GM12865 (cell line): ENCODE data around the gene SEC31B.

Experiments used
- DNase-seq: peaks from one replicate; pipeline ENCODE4 v3.0.0; 2010; ENCODE audit warnings: low read depth
- H3K4me3 ChIP-seq: 2 replicates; pipeline ENCODE4 v1.5.1; 2011; ENCODE audit warnings: mild to moderate bottlenecking, low read depth, low read length, control low read depth
- TF ChIP-seq, protein P1 (sequence below): IDR thresholded peaks from 2 replicates; pipeline ENCODE4 v1.5.1; 2011; ENCODE audit warnings: low read length, control low read depth, low read depth, inconsistent platforms; ENCODE audit not compliant: insufficient read depth; ENCODE audit errors: missing control alignments

Gene SEC31B

DNA sequence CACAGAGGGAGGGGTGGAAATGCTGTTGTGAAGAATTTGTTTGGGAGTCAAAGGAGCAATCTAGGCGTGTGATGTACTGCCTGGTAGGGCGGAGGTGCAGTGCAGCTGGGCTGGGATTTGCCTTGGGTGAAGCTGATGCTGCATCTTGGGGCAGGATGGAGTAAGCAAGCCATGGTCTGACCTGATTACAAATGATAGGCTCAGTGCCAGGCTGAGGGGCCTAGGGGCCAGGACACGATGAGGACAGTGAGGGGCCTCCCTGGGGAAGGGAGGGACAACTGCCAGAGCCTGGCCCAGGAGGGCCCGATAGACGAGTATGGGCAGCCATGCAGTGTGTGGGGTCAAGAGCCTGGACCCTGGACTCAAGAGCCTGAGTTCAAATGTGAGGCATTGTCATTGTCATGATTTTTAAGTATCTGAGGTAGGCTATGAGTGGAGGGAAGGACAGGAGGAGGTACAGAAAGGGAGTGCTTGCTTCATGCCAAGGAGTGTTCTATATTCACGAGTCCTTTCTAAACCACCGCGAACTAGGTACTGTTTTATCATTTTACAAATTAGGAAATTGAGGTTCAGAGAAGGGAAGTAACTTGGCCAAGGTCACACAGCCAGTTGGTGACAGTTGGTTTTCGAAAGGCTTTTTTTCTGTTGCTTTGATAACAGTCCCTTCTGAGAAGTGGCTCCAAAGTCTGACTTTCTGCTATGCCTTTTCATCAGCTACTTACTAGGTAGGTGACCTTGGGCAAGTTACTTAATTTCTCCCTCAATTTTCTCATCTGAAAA is 45.7 kb upstream of the SEC31B start:
- H3K4me3 ChIP-seq: no peak overlapping the region
- DNase-seq: no peak
- TF ChIP-seq, protein P1, sequence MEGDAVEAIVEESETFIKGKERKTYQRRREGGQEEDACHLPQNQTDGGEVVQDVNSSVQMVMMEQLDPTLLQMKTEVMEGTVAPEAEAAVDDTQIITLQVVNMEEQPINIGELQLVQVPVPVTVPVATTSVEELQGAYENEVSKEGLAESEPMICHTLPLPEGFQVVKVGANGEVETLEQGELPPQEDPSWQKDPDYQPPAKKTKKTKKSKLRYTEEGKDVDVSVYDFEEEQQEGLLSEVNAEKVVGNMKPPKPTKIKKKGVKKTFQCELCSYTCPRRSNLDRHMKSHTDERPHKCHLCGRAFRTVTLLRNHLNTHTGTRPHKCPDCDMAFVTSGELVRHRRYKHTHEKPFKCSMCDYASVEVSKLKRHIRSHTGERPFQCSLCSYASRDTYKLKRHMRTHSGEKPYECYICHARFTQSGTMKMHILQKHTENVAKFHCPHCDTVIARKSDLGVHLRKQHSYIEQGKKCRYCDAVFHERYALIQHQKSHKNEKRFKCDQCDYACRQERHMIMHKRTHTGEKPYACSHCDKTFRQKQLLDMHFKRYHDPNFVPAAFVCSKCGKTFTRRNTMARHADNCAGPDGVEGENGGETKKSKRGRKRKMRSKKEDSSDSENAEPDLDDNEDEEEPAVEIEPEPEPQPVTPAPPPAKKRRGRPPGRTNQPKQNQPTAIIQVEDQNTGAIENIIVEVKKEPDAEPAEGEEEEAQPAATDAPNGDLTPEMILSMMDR: no peak

DNA sequence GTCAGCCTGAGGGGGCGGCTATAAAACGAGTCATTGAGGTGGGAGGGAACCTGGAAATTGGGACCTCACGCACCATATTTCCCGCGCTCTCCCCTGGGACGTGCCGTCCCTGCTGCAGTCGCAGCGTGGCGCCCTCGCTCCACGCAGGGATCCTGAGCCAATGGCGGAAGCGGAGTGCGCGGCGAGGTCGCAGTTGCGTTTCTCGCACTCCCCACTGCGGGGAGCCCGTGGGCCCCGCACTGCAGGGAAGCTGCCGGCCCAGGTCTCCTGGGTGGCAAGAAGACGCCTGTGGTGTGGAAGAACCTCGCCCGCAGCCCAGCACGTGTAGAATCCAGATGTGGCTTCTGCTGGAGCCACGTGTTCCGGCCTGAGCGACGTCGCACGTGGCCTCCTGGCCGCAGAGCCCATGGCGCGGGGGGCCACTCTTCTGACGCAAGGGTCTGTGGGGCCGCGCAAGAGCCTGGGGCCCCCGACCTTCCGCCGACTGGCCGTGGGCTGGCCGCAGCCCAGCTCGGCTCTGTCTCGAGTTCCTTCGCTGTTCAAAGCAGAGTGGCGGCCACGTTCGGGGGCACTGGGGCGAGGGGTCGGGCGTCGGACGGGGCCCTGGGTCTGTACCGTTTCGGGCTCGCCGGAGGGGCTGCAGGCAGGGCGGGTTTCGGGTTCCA is 42.5 kb upstream of the SEC31B start:
- peak; percentile 14 for DNase-seq
- TF ChIP-seq, protein P1: peak; percentile 22
- H3K4me3 ChIP-seq: no peak overlapping the region

DNA sequence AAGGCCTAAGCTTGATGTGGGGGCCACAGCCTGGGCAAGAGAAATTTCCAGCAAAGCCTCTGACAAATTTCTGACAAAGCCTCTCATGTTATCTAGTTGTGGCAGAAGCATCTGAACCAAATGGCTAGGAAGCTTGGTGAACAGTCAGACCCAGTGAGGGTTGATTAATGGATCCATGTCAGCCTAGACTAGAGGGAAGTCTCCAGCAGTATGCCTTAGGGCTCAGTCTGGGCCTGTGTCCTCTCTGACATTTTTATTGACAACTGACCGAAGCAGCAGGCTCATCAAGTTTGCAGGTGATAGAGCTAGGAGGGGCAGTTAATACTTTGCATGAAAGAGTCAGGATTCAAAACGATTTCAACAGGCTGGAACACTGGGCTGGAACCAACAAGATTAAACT is 41.3 kb upstream of the SEC31B start:
- H3K4me3 ChIP-seq: no peak overlapping the region
- DNase-seq: no peak
- TF ChIP-seq, protein P1: no peak

DNA sequence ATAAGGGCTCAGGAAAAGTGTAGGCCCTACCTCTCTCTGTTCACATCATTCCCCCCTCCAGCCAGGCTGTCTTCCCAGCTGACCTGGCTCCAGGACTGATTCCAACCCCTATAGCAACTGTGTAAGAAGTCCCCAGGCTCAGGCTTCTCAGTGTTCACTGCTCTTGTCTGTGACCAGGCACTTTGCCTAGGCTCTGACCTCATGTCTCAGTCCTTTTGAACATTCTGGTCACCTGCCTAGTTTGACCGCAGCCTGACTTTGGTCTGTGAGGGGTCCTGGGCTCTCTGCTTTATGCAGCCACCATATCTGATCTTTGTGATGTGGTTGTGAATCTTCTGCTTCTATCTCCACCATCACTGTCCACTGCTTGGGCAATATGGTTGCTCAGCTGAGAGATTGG is 40.6 kb upstream of the SEC31B start:
- TF ChIP-seq, protein P1: no peak
- H3K4me3 ChIP-seq: no peak overlapping the region
- no peak for DNase-seq

DNA sequence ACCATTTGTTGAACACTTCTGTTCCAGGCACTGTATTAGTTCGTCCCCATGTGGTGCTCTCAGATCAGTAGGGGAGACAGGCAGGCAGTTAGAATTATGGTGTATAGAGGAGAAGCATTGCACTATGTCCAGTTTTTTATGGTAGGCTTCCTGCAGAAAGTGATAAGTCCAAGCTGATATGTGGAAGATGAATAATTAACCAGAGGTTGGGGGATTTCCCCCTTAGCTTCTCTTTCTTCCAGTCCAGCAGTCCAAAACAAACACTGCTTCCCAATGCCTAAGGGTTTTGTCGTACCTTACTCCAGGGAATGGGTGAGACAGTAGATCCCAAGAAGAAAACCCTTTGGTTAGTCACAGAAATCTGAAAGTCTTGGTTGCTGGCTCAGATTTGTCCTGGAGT is 35.2 kb upstream of the SEC31B start:
- no peak for DNase-seq
- TF ChIP-seq, protein P1: no peak
- H3K4me3 ChIP-seq: no peak overlapping the region

DNA sequence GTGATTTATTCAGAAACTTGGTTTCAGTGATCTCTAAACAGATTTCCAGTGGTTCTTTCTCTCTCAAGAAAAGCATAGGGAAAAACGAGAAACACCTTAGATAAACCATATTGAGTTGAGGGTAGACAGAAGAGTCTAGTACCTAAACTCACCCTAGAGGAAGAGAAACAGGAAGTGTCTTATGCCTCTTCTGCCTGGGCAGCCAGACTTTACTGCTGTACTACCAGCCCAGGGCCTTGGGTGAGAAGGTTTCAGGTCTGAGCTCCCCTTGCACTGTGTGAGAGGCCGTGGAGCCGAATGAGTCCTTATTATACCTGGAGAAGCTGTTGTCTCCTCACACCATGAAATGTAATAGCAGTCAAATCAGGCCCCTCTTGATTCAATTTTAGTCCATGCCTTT is 34.3 kb upstream of the SEC31B start:
- TF ChIP-seq, protein P1: no peak
- H3K4me3 ChIP-seq: no peak overlapping the region
- no peak for DNase-seq
